ENCODE results near the gene FASLG.
A peak's percentile ranks its signal among the peaks of the same experiment; 100 is the strongest.
"Not testable (repeated sequence)": the region's sequence is repeated elsewhere in the genome, so short reads cannot be mapped to it uniquely, and the experiment has no call there.

Gene FASLG

GRCh38 chr1:172658871-172659453 lies at the start of gene FASLG:
Gene FASLG, plus strand, starts transcription at chr1:172659103. Its CDS starts 99 bp downstream, at chr1:172659202.
- no peak for DNase-seq

- no peak for DNase-seq
Measured at GRCh38 chr1:172609528-172609927, 49.4 kb upstream of the FASLG start.

- no peak for DNase-seq
Measured at GRCh38 chr1:172612478-172612877, 46.4 kb upstream of the FASLG start.

- no peak for DNase-seq
Measured at GRCh38 chr1:172613294-172613693, 45.6 kb upstream of the FASLG start.

GRCh38 chr1:172616195-172616594 lies 42.7 kb upstream of the FASLG start:
- no peak for DNase-seq

GRCh38 chr1:172616636-172617035 lies 42.3 kb upstream of the FASLG start:
- DNase-seq, result no peak

GRCh38 chr1:172620603-172621002 lies 38.3 kb upstream of the FASLG start:
- not testable (repeated sequence) for DNase-seq

GRCh38 chr1:172622541-172622940 lies 36.4 kb upstream of the FASLG start:
- no peak for DNase-seq

GRCh38 chr1:172623748-172624147 lies 35.2 kb upstream of the FASLG start:
- DNase-seq, result no peak

GRCh38 chr1:172626845-172627244 lies 32.1 kb upstream of the FASLG start:
- DNase-seq, result no peak

GRCh38 chr1:172627702-172628101 lies 31.2 kb upstream of the FASLG start:
- no peak for DNase-seq

GRCh38 chr1:172628401-172628800 lies 30.5 kb upstream of the FASLG start:
- no peak for DNase-seq

- DNase-seq, result peak; percentile 15
Measured at GRCh38 chr1:172629170-172629569, 29.7 kb upstream of the FASLG start.

- DNase-seq, result no peak
Measured at GRCh38 chr1:172629638-172630037, 29.3 kb upstream of the FASLG start.

- no peak for DNase-seq
Measured at GRCh38 chr1:172630056-172630818, 28.7 kb upstream of the FASLG start.

- DNase-seq, result no peak
Measured at GRCh38 chr1:172630868-172631267, 28.0 kb upstream of the FASLG start.

GRCh38 chr1:172637522-172637921 lies 21.4 kb upstream of the FASLG start:
- DNase-seq, result no peak

- DNase-seq, result no peak
Measured at GRCh38 chr1:172638249-172638648, 20.7 kb upstream of the FASLG start.

GRCh38 chr1:172638885-172639831 lies 19.7 kb upstream of the FASLG start:
- DNase-seq, result no peak

- DNase-seq, result no peak
Measured at GRCh38 chr1:172640111-172640510, 18.8 kb upstream of the FASLG start.

- no peak for DNase-seq
Measured at GRCh38 chr1:172641492-172641891, 17.4 kb upstream of the FASLG start.

- DNase-seq, result no peak
Measured at GRCh38 chr1:172642970-172643369, 15.9 kb upstream of the FASLG start.

GRCh38 chr1:172646653-172647052 lies 12.2 kb upstream of the FASLG start:
- no peak for DNase-seq

All from RPMI8226 (cell line).